ENCODE measurements around the gene GABRG3. TPM values are rescaled to one million over a fixed set of nuclear protein-coding genes. Genes with fewer than 3 reads are reported as not detected.

GABRG3 gene
- total RNA-seq, 1 donor from 2014 or later: 3.0 TPM

- H3K9me3 Mint-ChIP-seq: no peaks in the 10 kb centered on the region
- H3K27me3 Mint-ChIP-seq (ENCODE audit: low read depth): no peaks in the 10 kb centered on the region
- no peak for DNase-seq (ENCODE audit: low spot score in 2 of 2, unreplicated experiment in 2 of 2)
- H3K4me1 Mint-ChIP-seq: peaks cover 51% of the 10 kb centered on the region
- H3K27ac Mint-ChIP-seq: peak overlapping the region; percentile 84
- no peaks in the 10 kb centered on the region for H3K36me3 Mint-ChIP-seq
- no peak for TF ChIP-seq CTCF (IDR thresholded peaks at IDR 0.05; ENCODE audit: unreplicated experiment)
- H3K4me3 Mint-ChIP-seq: no peak overlapping the region
These were observed 123.3 kb downstream of the GABRG3 start for GRCh38 chr15:27094235-27094634.

- Mint-ChIP-seq H3K27me3 (ENCODE audit: low read depth) (no peaks in the 10 kb centered on the region), H3K36me3 (no peaks in the 10 kb centered on the region), H3K4me1 (peaks cover 49% of the 10 kb centered on the region), H3K4me3 (no peak overlapping the region), H3K9me3 (no peaks in the 10 kb centered on the region), H3K27ac (peak overlapping the region; percentile 70)
- no peak for DNase-seq (ENCODE audit: low spot score in 2 of 2, unreplicated experiment in 2 of 2)
- TF ChIP-seq CTCF (IDR thresholded peaks at IDR 0.05; ENCODE audit: unreplicated experiment): no peak
These were observed 125.1 kb downstream of the GABRG3 start for GRCh38 chr15:27095886-27096624.

- H3K4me3 Mint-ChIP-seq: no peak overlapping the region
- no peaks in the 10 kb centered on the region for H3K36me3 Mint-ChIP-seq
- peaks cover 35% of the 10 kb centered on the region for H3K4me1 Mint-ChIP-seq
- no peaks in the 10 kb centered on the region for H3K9me3 Mint-ChIP-seq
- no peak for DNase-seq (ENCODE audit: low spot score in 2 of 2, unreplicated experiment in 2 of 2)
- H3K27ac Mint-ChIP-seq: no peak overlapping the region
- no peaks in the 10 kb centered on the region for H3K27me3 Mint-ChIP-seq (ENCODE audit: low read depth)
- no peak for TF ChIP-seq CTCF (IDR thresholded peaks at IDR 0.05; ENCODE audit: unreplicated experiment)
These were observed 126.5 kb downstream of the GABRG3 start for GRCh38 chr15:27097506-27097905.

- no peaks in the 10 kb centered on the region for H3K4me1 Mint-ChIP-seq
- H3K9me3 Mint-ChIP-seq: no peaks in the 10 kb centered on the region
- no peaks in the 10 kb centered on the region for H3K36me3 Mint-ChIP-seq
- TF ChIP-seq CTCF (IDR thresholded peaks at IDR 0.05; ENCODE audit: unreplicated experiment): no peak
- DNase-seq (ENCODE audit: low spot score in 2 of 2, unreplicated experiment in 2 of 2): no peak
- H3K27me3 Mint-ChIP-seq (ENCODE audit: low read depth): no peaks in the 10 kb centered on the region
- H3K4me3 Mint-ChIP-seq: no peak overlapping the region
- no peak overlapping the region for H3K27ac Mint-ChIP-seq
These were observed 131.0 kb downstream of the GABRG3 start for GRCh38 chr15:27101982-27102381.

- peaks cover 10% of the 10 kb centered on the region for H3K4me1 Mint-ChIP-seq
- no peak overlapping the region for H3K4me3 Mint-ChIP-seq
- H3K27ac Mint-ChIP-seq: no peak overlapping the region
- H3K27me3 Mint-ChIP-seq (ENCODE audit: low read depth): no peaks in the 10 kb centered on the region
- H3K36me3 Mint-ChIP-seq: no peaks in the 10 kb centered on the region
- peaks cover 1% of the 10 kb centered on the region for H3K9me3 Mint-ChIP-seq
- no peak for DNase-seq (ENCODE audit: low spot score in 2 of 2, unreplicated experiment in 2 of 2)
- no peak for TF ChIP-seq CTCF (IDR thresholded peaks at IDR 0.05; ENCODE audit: unreplicated experiment)
These were observed 140.3 kb downstream of the GABRG3 start for GRCh38 chr15:27111323-27111722.

Measured in mesothelial cell of epicardium (in vitro differentiated cells).